Neural progenitor cell (in vitro differentiated cells): ENCODE measurements around the gene CAMK2D. TPM values are rescaled to one million over a fixed set of nuclear protein-coding genes. Genes with fewer than 3 reads are reported as not detected.

Experiments
- DNase-seq: peaks from one replicate; pipeline ENCODE4 v3.0.0-alpha.2; 2016; ENCODE audit warnings: low spot score
- H2AFZ ChIP-seq: fragments of 200-600 bp; sonication (generic); replicated peaks from 2 replicates; pipeline ENCODE4 v1.6.1; 2016; ENCODE audit warnings: antibody characterized with exemption
- H3F3A ChIP-seq: fragments of 200-600 bp; sonication (generic); 2 replicates; pipeline ENCODE4 v1.6.1; 2016; ENCODE audit warnings: antibody characterized with exemption, low read depth
- H3K27ac ChIP-seq: fragments of 200-600 bp; sonication (generic); 2 replicates; pipeline ENCODE4 v1.5.1; 2016; ENCODE audit warnings: mild to moderate bottlenecking
- H3K27me3 ChIP-seq: fragments of 200-600 bp; sonication (generic); 2 replicates; pipeline ENCODE4 v1.6.1; 2016; ENCODE audit warnings: mild to moderate bottlenecking, moderate library complexity
- H3K36me3 ChIP-seq: fragments of 200-600 bp; sonication (generic); 2 replicates; pipeline ENCODE4 v1.5.1; 2016
- H3K4me1 ChIP-seq: fragments of 200-600 bp; sonication (generic); 2 replicates; pipeline ENCODE4 v1.6.1; 2016; ENCODE audit warnings: mixed run types
- H3K4me2 ChIP-seq: fragments of 200-600 bp; sonication (generic); 2 replicates; pipeline ENCODE4 v1.6.1; 2016
- H3K4me3 ChIP-seq: fragments of 200-600 bp; sonication (generic); 2 replicates; pipeline ENCODE4 v1.5.1; 2016
- H3K79me2 ChIP-seq: fragments of 200-600 bp; sonication (generic); 2 replicates; pipeline ENCODE4 v1.6.1; 2016; ENCODE audit warnings: low read depth
- H3K9ac ChIP-seq: fragments of 200-600 bp; sonication (generic); 2 replicates; pipeline ENCODE4 v1.6.1; 2016
- H3K9me3 ChIP-seq: fragments of 200-600 bp; sonication (generic); 2 replicates; pipeline ENCODE4 v1.5.1; 2016; ENCODE audit warnings: low read depth
- H4K20me1 ChIP-seq: fragments of 200-600 bp; sonication (generic); 2 replicates; pipeline ENCODE4 v1.6.1; 2016; ENCODE audit warnings: low read depth
- H3K27ac Mint-ChIP-seq: 3 replicates; pipeline ENCODE4 v1.8.0; 2021; ENCODE audit warnings: mixed read lengths
- H3K27me3 Mint-ChIP-seq: 2 replicates; pipeline ENCODE4 v1.8.0; 2022; ENCODE audit warnings: low read depth, mild to moderate bottlenecking, inconsistent platforms, moderate library complexity, mixed read lengths; ENCODE audit not compliant: insufficient read depth
- H3K36me3 Mint-ChIP-seq: 3 replicates; pipeline ENCODE4 v1.8.0; 2021; ENCODE audit warnings: mixed read lengths
- H3K4me1 Mint-ChIP-seq: 3 replicates; pipeline ENCODE4 v1.8.0; 2021; ENCODE audit warnings: mixed read lengths
- H3K4me3 Mint-ChIP-seq: 3 replicates; pipeline ENCODE4 v1.8.0; 2021; ENCODE audit warnings: mild to moderate bottlenecking, moderate library complexity, mixed read lengths
- H3K9me3 Mint-ChIP-seq: 3 replicates; pipeline ENCODE4 v1.8.0; 2020; ENCODE audit warnings: mixed read lengths
- EZH2 ChIP-seq: fragments of 200-600 bp; sonication (generic); IDR thresholded peaks from 2 replicates; pipeline ENCODE4 v1.6.1; 2017; ENCODE audit warnings: antibody characterized with exemption, mild to moderate bottlenecking, moderate library complexity
- EZH2phosphoT487 ChIP-seq: fragments of 200-600 bp; sonication (generic); IDR thresholded peaks from 2 replicates; pipeline ENCODE4 v1.6.1; 2017; ENCODE audit warnings: antibody characterized with exemption
- total RNA-seq: library from RNA; depleted of rRNA; stranded (reverse); fragments of >200 nt; gene quantifications from 2 replicates; pipeline ENCODE4 v1.2.3, GENCODE V29; 2015; ENCODE audit warnings: low replicate concordance
- TF ChIP-seq, protein P1 (sequence below): fragments of 200-600 bp; sonication (generic); IDR thresholded peaks from 2 replicates; pipeline ENCODE4 v1.5.1; 2017; ENCODE audit warnings: antibody characterized with exemption, mild to moderate bottlenecking

CAMK2D gene
- total RNA-seq, 1 donor from 2014 or later, result 33.2 TPM

DNA sequence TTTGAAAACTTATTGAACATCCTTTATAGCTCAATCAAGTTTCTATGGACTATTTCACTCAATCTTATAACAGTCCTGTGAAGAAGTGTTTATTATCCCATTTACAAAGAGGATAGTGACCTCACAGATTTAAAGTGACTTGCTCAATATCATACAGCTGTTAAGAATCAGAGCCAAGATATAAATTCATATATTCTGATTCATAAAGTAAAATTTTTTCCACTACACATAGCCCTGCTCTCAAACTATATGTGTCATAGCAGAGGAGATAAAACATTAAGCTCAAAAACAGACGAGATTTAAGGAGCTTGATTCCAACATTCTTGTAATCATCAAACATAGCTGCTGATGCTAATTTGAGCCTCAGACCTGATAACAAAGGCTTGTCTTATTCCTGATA lies 226.8 kb downstream of the CAMK2D start:
- Histone ChIP-seq H3K36me3 (no peaks in the 10 kb centered on the region), H3K79me2 (no peaks in the 10 kb centered on the region), H3K27ac (no peak overlapping the region), H3K9ac (no peak overlapping the region), H3K4me1 (no peaks in the 10 kb centered on the region), H3F3A (no peaks in the 10 kb centered on the region), H2AFZ (no peak overlapping the region), H3K9me3 (no peaks in the 10 kb centered on the region), H3K4me3 (no peak overlapping the region), H3K4me2 (no peak overlapping the region), H4K20me1 (no peaks in the 10 kb centered on the region), H3K27me3 (no peaks in the 10 kb centered on the region)
- Mint-ChIP-seq H3K36me3 (peaks cover 2% of the 10 kb centered on the region), H3K4me3 (no peak overlapping the region), H3K9me3 (no peaks in the 10 kb centered on the region), H3K27me3 (no peaks in the 10 kb centered on the region), H3K27ac (no peak overlapping the region), H3K4me1 (no peaks in the 10 kb centered on the region)
- DNase-seq, result no peak
- TF ChIP-seq, protein P1, sequence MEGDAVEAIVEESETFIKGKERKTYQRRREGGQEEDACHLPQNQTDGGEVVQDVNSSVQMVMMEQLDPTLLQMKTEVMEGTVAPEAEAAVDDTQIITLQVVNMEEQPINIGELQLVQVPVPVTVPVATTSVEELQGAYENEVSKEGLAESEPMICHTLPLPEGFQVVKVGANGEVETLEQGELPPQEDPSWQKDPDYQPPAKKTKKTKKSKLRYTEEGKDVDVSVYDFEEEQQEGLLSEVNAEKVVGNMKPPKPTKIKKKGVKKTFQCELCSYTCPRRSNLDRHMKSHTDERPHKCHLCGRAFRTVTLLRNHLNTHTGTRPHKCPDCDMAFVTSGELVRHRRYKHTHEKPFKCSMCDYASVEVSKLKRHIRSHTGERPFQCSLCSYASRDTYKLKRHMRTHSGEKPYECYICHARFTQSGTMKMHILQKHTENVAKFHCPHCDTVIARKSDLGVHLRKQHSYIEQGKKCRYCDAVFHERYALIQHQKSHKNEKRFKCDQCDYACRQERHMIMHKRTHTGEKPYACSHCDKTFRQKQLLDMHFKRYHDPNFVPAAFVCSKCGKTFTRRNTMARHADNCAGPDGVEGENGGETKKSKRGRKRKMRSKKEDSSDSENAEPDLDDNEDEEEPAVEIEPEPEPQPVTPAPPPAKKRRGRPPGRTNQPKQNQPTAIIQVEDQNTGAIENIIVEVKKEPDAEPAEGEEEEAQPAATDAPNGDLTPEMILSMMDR, result no peak
- TF ChIP-seq EZH2phosphoT487, result no peak
- no peak for TF ChIP-seq EZH2

DNA sequence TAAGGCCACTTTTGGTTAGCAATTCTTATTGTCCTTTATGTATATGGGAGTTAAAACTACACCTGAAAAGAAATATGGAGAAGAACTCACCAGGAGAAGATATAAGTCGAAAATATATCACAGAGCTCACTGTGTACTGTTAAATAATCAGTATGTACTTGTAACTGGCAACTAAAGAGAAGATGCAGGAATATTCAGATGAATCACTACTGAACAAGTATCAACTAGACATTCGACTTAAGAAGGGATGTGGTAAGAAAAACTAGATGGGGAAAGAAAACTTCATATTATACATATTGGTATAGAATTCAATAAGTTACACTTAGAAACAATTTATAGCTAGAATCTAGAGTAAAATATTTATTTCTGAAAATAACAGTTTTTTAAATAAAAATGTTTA lies 230.0 kb downstream of the CAMK2D start:
- no peaks in the 10 kb centered on the region for H3K9me3 ChIP-seq
- no peak overlapping the region for H3K27ac ChIP-seq

DNA sequence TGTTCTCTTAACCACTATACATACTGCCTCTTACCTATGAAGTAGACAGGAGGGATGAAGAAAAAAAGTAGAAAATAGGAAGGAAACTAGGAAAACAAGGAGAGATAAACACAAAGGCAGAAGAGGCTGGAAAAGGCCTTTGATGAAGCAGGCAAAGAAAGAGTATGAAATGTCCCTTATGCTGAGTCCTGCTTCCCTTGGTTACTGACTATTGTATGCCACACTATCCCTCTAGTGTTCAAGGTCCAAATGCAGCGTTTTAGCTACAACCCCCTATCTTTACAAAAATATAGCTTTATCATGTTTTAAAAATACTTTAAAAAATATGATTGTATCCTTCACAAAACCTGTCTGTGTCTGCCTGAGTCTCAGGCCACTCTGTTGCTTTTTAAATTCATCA lies 233.1 kb downstream of the CAMK2D start:
- Histone ChIP-seq H3K79me2 (no peaks in the 10 kb centered on the region), H3F3A (no peaks in the 10 kb centered on the region), H3K9me3 (no peaks in the 10 kb centered on the region), H3K4me2 (no peak overlapping the region), H3K27ac (peak overlapping the region; percentile 26), H3K9ac (no peak overlapping the region), H4K20me1 (no peaks in the 10 kb centered on the region), H3K27me3 (no peaks in the 10 kb centered on the region), H3K4me1 (no peaks in the 10 kb centered on the region), H3K4me3 (no peak overlapping the region), H3K36me3 (no peaks in the 10 kb centered on the region), H2AFZ (no peak overlapping the region)
- no peak for TF ChIP-seq EZH2phosphoT487
- no peaks in the 10 kb centered on the region for H3K9me3 Mint-ChIP-seq
- no peak overlapping the region for H3K4me3 Mint-ChIP-seq
- peaks cover 3% of the 10 kb centered on the region for H3K36me3 Mint-ChIP-seq
- no peaks in the 10 kb centered on the region for H3K4me1 Mint-ChIP-seq
- no peak overlapping the region for H3K27ac Mint-ChIP-seq
- DNase-seq, result no peak
- H3K27me3 Mint-ChIP-seq, result no peaks in the 10 kb centered on the region

More for the DNA sequence above, 230.0 kb downstream of the CAMK2D start:
- H3K27ac Mint-ChIP-seq, result no peak overlapping the region
- Histone ChIP-seq H4K20me1 (no peaks in the 10 kb centered on the region), H3K4me2 (no peak overlapping the region), H3F3A (no peaks in the 10 kb centered on the region), H3K36me3 (no peaks in the 10 kb centered on the region), H3K4me3 (no peak overlapping the region), H3K79me2 (no peaks in the 10 kb centered on the region), H3K4me1 (no peaks in the 10 kb centered on the region), H3K27me3 (no peaks in the 10 kb centered on the region), H3K9ac (no peak overlapping the region), H2AFZ (no peak overlapping the region)
- TF ChIP-seq EZH2phosphoT487 (no peak), EZH2 (no peak)
- TF ChIP-seq, protein P1, result no peak
- no peaks in the 10 kb centered on the region for H3K4me1 Mint-ChIP-seq
- no peaks in the 10 kb centered on the region for H3K27me3 Mint-ChIP-seq
- no peak for DNase-seq
- peaks cover 2% of the 10 kb centered on the region for H3K36me3 Mint-ChIP-seq
- no peak overlapping the region for H3K4me3 Mint-ChIP-seq
- no peaks in the 10 kb centered on the region for H3K9me3 Mint-ChIP-seq

DNA sequence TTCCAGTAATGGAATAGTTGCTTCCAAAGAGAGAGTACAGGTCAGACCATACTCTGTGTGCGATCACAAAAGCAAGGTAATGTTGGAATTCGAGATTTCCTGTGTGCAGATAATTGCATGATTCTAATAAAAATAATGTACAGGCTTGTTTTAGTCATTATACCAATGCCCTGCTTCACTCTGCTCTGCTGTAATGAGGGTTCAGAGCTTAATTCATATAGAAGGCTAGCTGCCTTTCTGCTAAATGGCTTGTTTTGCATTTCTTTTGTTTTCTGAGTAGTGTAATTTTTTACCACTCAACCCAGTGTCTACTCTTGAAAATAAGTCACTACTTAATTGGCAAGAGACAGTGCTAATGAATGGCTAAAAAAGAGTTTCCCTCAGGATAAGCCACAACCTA lies 236.0 kb downstream of the CAMK2D start:
- Histone ChIP-seq H3K79me2 (no peaks in the 10 kb centered on the region), H3F3A (no peaks in the 10 kb centered on the region), H2AFZ (no peak overlapping the region), H3K9me3 (no peaks in the 10 kb centered on the region), H3K36me3 (no peaks in the 10 kb centered on the region), H3K4me1 (no peaks in the 10 kb centered on the region), H3K27ac (no peak overlapping the region), H3K4me2 (no peak overlapping the region), H3K9ac (no peak overlapping the region), H3K27me3 (no peaks in the 10 kb centered on the region), H3K4me3 (no peak overlapping the region), H4K20me1 (no peaks in the 10 kb centered on the region)
- Mint-ChIP-seq H3K9me3 (no peaks in the 10 kb centered on the region), H3K36me3 (peaks cover 2% of the 10 kb centered on the region), H3K27me3 (no peaks in the 10 kb centered on the region), H3K4me1 (no peaks in the 10 kb centered on the region), H3K27ac (no peak overlapping the region), H3K4me3 (no peak overlapping the region)
- no peak for DNase-seq
- TF ChIP-seq EZH2phosphoT487 (no peak), EZH2 (no peak)
- TF ChIP-seq, protein P1, result no peak
